KBM-7 (cell line): ENCODE data around the gene SYT12.
"Not testable (repeated sequence)": the region's sequence is repeated elsewhere in the genome, so short reads cannot be mapped to it uniquely, and the experiment has no call there.

ENCODE experiments used
- DNase-seq: peaks from one replicate; pipeline ENCODE4 v3.0.0-alpha.2; 2015
- in situ Hi-C: fragments of 300-500 bp; cut with MboI; formaldehyde crosslinking; loops from 2 replicates; pipeline ENCODE4 v1.14.3; 2020; ENCODE audit warnings: low sequenced_read_pairs, low pct_unique_long_range_greater_than_20kb, mixed read lengths

SYT12 gene, protein sequence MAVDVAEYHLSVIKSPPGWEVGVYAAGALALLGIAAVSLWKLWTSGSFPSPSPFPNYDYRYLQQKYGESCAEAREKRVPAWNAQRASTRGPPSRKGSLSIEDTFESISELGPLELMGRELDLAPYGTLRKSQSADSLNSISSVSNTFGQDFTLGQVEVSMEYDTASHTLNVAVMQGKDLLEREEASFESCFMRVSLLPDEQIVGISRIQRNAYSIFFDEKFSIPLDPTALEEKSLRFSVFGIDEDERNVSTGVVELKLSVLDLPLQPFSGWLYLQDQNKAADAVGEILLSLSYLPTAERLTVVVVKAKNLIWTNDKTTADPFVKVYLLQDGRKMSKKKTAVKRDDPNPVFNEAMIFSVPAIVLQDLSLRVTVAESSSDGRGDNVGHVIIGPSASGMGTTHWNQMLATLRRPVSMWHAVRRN

DNA sequence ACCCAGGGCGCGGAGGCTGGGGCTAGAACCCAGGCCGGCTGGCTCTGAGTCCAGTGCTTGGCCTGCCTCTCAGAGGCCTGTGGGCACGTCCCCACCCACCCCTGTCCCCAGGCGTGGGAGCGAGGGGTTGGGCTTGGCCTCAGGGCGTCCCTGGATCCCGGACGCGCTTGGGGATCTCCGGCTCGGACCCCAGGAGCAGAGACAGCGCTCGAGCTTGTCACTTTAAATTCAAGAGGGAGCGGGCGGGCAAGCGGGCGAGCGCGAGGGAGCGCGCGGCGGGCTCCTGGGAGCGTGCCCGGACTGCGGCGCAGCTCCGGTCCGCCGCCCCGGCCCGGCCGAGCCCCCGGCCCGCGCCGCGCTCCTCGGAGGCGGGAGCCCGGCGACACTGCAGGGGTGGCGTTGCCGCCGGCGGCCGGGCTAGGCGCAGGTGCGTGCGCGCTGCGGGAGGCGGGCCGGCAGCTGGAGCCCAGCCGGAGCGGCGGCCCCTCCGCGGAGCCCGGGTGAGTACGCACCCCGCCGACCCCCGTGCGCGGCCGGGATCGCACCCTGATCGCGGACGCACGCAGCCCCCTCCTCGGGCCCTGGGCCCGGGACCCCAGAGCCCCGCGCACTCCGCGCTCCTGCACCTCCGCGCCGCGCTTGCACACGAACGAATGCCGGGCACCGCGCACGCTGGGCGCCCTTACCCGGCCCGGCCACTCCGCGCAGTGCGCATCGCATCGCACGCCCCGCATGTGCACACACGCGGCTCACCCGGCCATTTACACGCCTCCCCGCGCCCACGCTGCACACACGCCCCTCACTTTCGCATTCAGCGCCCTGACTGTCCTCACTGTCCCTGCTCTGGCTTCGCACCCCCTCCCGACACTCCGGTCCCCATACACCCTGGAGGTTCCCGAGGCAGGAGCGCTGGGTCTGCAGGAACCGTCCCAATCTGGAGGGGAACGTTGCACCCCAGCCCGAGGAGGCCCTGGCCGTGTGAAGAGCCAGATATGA lies at the start of gene SYT12:
Gene SYT12, plus strand, starts transcription at position 174 of the 996 bp plus-strand sequence. CDS start 7,011 bp downstream, outside the sequence.
- no peak for DNase-seq
- in situ Hi-C loops, result no loop called here

DNA sequence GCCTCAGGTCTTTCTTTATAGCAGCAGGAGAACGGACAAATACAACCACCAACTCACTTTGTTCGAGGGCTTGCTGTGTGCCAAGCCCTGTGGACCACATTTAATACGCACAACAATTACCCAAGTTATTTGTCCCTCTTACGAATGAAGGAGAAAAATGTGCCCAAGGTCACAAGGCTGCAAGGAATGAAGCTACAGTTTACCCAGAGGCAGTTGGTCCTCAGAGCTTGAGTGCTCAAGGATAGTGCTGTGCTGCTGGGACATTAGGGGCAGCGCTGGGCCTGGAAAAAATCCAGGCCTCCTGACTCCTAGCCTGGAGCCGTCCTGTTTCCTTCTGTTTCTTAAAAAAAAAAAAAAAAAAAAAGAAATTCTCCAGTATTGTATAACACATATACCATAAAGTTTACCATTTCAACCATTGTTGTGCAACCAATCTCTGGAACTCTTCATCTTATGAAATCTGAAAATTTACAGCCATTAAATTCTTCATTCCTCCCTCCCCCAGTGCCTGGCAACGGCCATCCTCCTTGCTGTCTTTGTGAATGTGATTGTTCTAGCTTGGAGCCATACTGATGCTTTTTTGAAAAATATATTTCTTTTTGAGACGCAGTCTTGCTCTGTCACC lies 48.9 kb upstream of the SYT12 start:
- in situ Hi-C loops, result no loop called here
- no peak for DNase-seq

DNA sequence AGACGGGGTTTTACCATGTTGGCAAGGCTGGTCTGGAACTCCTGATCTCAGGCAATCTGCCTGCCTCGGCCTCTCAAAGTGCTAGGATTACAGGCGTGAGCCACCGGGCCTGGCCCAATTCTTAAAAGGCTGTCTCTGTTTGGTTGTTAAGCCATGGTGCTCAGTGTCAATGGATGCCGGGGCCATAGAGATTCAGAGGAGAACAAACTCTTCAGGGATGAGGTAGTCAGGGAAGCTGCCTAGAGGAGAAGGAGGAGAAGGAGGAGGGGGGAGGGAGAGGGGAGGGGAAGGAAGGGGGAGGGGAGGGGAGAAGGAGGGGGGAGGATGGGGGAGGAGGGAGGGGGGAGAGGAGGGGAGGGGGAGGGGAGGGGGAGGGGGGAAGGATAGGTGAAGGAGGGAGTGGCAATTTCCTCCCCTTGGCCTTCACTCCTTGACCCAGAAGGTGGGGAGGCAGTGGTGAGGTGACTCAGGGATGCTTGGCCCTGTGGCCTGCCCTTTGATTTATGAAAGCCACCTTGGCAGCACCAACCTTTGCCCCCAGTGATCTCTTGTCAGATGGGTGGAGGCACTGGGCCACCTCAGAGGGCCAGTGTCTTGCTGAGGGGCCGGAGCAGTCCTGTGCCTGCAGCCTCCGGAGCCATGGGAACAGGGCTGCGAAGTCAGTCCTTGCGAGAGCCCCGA lies 48.1 kb upstream of the SYT12 start, which contains the start of gene C11orf86:
Gene C11orf86, plus strand, starts transcription at position 581 of the 681 bp plus-strand sequence. Its CDS starts 59 bp downstream, at position 640.
- no peak for DNase-seq
- in situ Hi-C loops, result no loop called here

DNA sequence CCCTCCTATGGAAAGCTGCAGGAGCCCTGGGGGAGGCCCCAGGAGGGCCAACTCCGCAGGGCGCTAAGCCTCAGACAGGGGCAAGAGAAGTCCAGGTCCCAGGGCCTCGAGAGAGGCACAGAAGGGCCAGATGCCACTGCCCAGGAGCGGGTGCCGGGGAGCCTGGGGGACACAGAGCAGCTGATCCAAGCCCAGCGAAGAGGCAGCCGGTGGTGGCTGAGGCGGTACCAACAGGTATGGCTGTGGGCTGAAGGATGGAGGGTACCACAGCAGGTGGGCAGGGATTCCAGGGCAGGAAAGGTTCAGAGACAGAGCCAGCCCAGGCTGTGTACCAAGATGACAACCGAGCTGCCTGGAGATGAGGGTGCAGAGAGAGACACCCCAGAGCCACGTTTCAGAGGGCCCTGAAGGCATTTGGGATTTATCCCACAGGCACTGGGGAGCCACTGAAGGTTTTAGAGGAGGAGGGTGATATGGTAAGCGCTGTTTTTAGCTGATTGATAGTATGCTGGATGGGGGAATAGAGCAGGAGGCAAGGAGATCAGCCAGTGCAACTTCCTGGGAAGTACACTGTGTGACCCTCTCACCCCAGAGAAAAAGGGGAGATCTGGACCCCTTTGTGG lies 47.4 kb upstream of the SYT12 start:
- DNase-seq, result no peak
- in situ Hi-C loops, result no loop called here

DNA sequence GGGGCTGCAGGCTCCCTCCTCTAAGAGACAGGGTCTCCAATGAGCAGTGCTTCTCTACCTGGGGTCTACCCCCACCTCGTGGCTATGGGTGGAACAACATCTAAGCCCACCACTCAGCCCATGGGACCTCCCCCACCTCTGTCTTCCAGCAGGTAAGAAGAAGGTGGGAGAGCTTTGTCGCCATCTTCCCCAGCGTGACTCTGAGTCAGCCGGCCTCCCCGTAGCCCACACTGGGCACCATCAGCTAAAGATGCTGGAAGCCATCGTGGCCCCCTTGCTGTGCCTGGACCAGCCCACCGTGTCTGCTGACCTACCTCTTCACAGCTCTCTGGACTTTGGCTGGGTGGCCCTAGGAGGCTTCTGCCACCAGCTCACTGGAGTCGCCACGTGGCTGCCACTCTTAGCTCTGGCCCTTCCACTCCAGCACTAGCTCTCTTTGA lies 46.9 kb upstream of the SYT12 start:
- peak; percentile 54 for DNase-seq
- in situ Hi-C loops, result no loop called here

- in situ Hi-C loops, result no loop called here
- DNase-seq, result no peak
Measured at GRCh38 chr11:66976925-66977324, 46.0 kb upstream of the SYT12 start.

- in situ Hi-C loops, result no loop called here
- no peak for DNase-seq
Measured at GRCh38 chr11:66978229-66978628, 44.7 kb upstream of the SYT12 start.

DNA sequence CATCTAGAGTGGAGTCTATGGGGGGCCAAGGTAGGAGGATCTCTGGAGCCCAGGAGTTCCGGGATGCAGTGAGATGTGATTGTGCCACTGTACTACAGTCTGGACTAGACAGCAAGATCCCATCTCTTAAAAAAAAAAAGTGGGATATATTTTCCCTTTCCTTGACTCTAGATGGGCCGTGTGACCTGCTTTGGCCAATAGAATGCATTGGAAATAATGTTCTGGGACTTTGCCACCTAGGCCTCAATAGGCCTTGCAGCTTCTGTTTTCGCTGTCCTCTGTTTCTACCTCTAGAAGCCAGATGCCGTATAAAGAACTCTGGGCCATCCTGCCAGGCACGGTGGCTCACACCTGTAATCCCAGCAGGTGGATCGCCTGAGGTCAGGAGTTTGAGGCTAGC lies 44.2 kb upstream of the SYT12 start:
- in situ Hi-C loops, result no loop called here

GRCh38 chr11:66979336-66979980 lies 43.5 kb upstream of the SYT12 start:
- no peak for DNase-seq
- in situ Hi-C loops, result no loop called here

More for the DNA sequence above, 44.2 kb upstream of the SYT12 start:
- DNase-seq, result no peak

- peak; percentile 91 for DNase-seq
- in situ Hi-C loops, result no loop called here
Measured at GRCh38 chr11:66981976-66982578, 40.9 kb upstream of the SYT12 start.

DNA sequence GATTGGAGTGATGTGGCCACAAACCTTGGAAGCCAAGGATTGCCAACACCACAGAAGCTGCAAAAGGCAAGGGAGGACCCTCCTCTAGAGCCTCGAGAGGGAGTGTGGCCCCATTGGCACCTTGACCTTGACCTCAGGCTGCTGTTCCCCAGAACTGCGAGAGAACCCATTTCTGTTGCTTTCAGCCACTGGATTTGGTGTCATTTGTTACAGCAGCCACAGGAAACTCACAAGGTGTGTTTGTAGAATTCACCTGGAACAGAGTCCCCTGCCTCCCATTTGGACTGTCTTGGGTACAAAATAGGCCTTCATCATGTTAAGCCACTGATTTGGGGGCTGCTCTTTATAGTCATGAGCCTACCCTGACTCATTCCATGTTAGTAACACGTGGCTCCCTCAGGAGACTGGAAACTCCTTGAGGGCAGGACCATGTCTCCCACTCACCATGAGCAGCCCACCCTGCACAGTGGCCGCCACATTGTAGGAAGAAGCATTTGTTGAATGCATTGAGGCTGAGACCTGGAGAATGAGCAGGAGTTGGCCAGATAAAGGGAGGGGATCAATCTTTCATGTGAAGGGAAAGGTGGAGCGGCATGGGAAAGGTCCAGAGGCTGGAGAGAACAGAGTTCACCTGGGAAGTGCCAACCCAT lies 39.5 kb upstream of the SYT12 start:
- no peak for DNase-seq
- in situ Hi-C loops, result no loop called here

- DNase-seq, result no peak
- in situ Hi-C loops, result no loop called here
Measured at GRCh38 chr11:66985508-66986177, 37.3 kb upstream of the SYT12 start.

DNA sequence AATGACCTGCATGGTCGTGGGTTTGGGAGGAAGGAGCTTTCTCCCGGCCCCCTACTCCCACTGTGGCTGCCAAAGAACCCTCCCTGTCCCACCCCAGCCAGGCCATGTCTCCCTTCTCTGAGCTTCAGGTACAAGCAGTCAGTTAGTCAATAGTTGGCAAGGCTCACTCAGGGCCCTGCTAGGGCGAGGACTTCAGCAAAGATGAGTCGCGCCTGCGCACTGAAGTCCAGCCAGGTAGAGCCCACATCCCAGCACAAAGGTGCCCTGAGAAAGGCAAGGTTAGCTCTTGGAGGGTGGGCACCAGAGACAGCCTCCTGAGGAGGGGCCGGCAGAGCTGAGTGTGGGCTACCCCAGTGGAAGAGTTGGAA lies 36.8 kb upstream of the SYT12 start:
- DNase-seq, result no peak
- in situ Hi-C loops, result no loop called here

GRCh38 chr11:66987158-66987620 lies 35.7 kb upstream of the SYT12 start:
- no peak for DNase-seq
- in situ Hi-C loops, result no loop called here

DNA sequence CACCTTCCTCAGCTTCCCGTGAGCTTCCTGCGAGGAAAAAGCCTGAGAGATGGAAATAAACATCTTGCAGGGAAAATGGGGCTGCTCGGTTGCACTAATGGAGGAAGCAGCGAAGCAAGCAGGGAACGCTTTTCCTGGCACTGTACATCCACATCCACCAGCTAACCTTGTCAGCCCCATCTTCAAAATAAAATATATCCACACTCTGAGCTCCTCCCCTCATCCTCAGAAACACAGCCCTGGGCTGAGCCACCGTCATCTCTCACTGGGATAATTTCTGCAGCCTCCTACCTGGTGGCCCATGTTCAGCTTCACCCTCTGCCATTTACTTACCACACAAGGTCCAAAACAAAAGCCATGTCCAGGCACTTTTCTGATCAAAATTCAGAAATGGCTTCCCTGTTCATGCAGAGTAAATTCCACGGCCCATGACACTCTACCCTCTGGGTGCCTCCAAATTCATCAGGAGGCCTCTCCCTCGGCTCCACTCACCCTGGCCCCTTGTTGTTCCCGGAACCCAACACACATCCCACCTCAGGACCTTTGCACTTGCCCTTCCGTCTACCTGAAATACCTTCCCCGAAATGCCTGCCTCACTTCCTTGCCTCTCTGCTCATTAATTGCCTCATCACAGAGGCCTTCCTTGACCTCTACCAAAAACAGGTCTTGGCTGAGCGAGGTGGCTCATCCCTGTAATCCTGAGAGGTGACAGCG lies 34.9 kb upstream of the SYT12 start:
- DNase-seq, result no peak
- in situ Hi-C loops, result no loop called here

DNA sequence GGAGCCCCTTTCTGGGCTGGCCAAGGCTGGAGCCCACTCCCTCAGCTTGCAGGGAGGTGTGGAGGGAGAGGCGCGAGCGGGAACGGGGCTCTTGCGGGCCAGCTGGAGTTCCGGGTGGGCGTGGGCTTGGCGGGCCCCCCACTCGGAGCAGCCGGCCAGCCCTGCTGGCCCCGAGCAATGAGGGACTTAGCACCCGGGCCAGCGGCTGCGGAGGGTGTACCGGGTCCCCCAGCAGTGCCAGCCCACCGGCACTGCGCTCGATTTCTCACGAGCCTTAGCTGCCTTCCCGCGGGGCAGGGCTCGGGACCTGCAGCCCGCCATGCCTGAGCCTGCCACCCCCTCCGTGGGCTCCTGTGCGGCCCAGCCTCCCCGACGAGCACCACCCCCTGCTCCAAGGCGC lies 34.2 kb upstream of the SYT12 start:
- in situ Hi-C loops, DNase-seq: not testable (repeated sequence)
